Measurements from ENCODE around the gene PPP1R13B.

Gene PPP1R13B

DNA sequence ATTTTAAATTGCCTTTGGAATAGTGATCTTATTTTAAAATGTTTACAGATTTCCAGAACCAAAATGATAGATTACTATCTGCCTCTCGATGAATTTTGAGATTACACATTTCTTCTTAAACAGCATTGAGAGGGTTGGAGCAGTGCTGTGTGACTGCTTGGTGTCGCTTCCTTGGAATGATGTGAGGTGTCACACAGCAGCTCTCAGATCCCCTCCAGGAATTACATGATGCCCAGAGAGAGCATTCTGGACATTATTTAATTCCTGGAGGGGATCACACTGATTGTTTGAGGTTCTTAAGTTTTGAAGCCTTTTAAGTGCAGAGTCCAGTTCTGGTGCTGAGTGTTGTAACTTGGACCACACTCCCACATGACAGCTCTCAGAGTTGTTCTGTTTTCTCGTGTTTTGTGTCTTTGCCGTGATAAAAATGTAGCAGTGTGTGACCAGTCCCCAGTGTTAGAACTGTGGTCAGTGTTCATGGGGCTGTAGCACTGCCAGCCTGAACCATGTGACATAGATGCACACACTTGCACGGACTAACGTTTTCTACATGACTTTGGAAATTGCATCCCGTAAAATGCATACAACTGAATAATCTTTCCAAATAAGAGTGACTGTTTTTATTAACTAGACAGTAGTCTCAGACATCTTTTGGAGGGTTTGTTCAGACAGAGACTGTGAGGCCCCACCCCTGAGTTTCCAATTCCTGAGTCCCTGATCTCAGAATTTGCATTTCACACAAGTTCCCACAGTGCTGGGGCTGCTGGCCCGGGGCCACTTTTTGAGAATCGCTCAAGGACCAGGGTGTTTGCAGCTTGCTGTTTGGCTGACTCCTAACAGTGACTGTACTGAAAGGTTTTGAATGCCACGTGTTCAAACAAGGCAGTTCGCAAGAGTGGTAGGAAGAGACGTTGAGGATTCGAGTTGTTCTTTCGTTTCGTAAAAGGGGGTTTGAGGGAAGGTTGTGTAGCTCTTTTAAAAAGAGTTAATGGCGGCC, 158.2 kb downstream of the PPP1R13B start:
- DNase-seq (ENCODE audit: low read depth in 1 of 2, low spot score in 1 of 2) = no peak

DNA sequence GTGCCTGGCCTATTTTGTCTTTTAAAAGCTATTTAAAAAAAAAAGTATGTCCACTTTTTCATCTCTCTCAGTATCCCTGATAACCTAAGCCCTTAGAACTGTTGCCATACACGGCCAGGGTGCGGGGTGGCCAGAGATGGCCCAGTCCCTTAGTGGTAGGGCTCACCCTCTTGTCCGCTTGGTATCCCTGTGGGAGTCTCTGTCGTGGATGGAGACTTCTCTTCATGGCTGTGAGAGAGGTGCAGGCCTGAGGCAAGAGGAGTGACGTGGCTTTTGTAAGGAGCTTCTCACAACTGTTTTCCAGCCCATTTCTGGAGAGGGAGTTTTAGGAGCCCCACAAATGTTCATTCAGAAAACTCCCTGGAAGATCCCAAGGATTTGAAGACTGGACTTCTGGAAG, 158.9 kb downstream of the PPP1R13B start:
- DNase-seq (ENCODE audit: low read depth in 1 of 2, low spot score in 1 of 2) = no peak

DNA sequence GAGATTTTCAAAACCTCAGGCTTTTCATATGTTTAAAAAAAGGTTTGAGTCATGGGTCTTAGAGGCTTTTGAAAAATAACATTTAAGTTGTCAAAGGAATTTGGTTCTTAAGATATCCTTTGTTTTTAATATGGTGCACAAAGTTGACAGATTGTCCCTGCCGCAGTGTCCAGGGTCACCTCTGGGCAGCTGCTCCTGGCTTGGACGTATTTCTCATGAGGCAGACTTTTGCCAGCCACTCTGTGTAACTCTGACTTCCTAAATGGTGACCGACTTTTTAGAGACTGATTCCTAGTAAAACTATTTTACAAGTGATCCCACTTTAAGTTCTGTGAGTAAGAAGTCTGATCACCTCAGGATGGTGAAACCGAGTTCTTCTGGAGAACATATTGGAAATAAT, 159.7 kb downstream of the PPP1R13B start:
- no peak for DNase-seq (ENCODE audit: low read depth in 1 of 2, low spot score in 1 of 2)

- DNase-seq (ENCODE audit: low read depth in 1 of 2, low spot score in 1 of 2) = no peak
Measured at GRCh38 chr14:103686831-103687485, 160.4 kb downstream of the PPP1R13B start.

DNA sequence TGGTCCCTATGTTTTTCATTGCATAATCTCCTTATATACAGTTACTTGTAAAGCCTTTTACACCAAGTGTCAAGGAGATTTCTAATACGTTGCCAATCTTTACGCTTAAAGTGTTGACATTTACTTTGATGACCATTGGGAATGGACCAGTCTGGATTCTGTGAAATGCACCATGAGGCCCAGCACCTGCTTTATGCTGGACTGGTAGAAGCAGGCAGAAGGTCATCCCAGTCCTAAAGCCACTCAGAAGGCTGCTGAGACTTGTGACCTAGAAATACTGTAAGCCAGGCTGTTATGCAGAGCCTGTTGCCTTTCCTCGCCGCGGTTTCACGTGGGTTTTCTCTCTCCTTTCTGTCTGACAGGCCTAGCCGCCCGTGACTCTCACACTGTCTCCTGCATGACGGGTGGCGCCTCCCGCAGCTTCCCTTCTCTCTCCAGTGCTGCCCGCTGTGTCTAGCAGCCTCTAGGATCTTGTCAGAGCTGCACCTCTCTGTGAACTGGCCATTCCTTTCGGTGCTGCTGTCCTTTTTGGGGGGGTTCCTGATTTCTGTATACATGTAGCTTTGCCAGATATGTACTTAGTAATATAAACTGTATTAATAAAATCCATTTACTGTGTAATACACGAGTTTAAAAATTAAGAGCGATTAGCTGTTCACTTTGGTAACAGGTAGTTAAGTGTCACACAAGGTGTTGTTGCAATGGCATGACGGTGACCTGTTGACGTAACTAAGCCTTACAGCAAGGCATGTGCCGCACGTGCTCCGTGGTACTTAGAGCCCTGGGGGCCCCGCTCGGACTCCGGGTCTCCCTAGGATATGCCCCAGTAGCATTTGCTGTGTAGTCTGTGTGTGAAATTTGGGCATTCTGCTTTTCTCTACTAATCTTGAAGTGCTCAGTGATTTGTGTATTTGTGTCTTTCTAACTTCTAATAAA, 161.8 kb downstream of the PPP1R13B start:
- DNase-seq (ENCODE audit: low read depth in 1 of 2, low spot score in 1 of 2) = no peak

GRCh38 chr14:103684871-103685270, 162.5 kb downstream of the PPP1R13B start:
- no peak for DNase-seq (ENCODE audit: low read depth in 1 of 2, low spot score in 1 of 2)

DNA sequence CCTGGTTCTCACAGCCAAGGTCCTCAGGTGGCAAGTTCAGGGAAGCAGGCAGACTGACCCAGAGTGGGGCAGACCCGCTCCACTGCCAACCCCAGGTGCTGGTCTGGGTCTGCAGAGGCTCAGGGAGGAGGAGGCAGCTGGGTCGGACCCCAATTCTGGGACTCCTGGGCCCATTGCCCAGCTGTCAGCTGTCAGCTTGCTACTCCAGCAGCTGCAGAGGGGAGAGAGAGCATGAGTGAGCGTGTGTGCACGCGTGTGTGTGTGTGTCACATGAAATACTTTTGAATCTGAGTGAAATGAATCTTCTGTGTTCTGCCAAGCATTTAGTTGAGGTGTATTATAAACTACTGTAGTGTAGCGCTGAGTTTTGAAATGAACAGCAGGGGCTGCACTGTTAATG, 162.9 kb downstream of the PPP1R13B start:
- no peak for DNase-seq (ENCODE audit: low read depth in 1 of 2, low spot score in 1 of 2)
